ENCODE measurements around the gene FBXO46. TPM values are rescaled to one million over a fixed set of nuclear protein-coding genes. Genes with fewer than 3 reads are reported as not detected.
"Not testable (repeated sequence)": the region's sequence is repeated elsewhere in the genome, so short reads cannot be mapped to it uniquely, and the experiment has no call there.

Gene FBXO46
- total and polyA plus RNA-seq, 2 of the 4 experiments (the other 2 are of a cell fraction): 3.0 to 6.8 TPM

- H3K9ac ChIP-seq (ENCODE audit: low read depth, low read length); H4K91ac ChIP-seq (ENCODE audit: insufficient read depth, low read depth, low read length); H2AK9ac ChIP-seq (replicated peaks; ENCODE audit: low read depth, low read length, poor library complexity); H3K4me1 ChIP-seq (ENCODE audit: control insufficient read depth, insufficient read depth, low read length); H3K36me3 ChIP-seq (ENCODE audit: control insufficient read depth, insufficient read depth, low read length); H2BK20ac ChIP-seq (ENCODE audit: low read depth, low read length); H2BK15ac ChIP-seq (ENCODE audit: low read depth, low read length); H3K4me3 ChIP-seq (ENCODE audit: insufficient read depth, low read depth, low read length); H2AK5ac ChIP-seq (ENCODE audit: low read depth, low read length); dilution Hi-C loops (cut with HindIII; ENCODE audit: low sequenced_read_pairs, unreplicated experiment); H4K5ac ChIP-seq (ENCODE audit: low read depth, low read length); H4K20me1 ChIP-seq (ENCODE audit: insufficient read depth, low read length); H4K8ac ChIP-seq (ENCODE audit: low read depth in 2 of 2, low read length in 2 of 2); CTCF ChIA-PET; DNase-seq; H3K23ac ChIP-seq (ENCODE audit: low read depth, low read length); H2AFZ ChIP-seq (replicated peaks; ENCODE audit: low read length, poor library complexity); POLR2A ChIA-PET (ENCODE audit: unreplicated experiment); BruUV-seq (replicated peaks); H3K9me3 ChIP-seq (ENCODE audit: control insufficient read depth, insufficient read depth, low read length); H2BK5ac ChIP-seq (ENCODE audit: low read depth, low read length, poor library complexity, severe bottlenecking); H3K18ac ChIP-seq (ENCODE audit: low read depth, low read length); H3K9me1 ChIP-seq (ENCODE audit: insufficient read depth, low read length); H3K14ac ChIP-seq (replicated peaks; ENCODE audit: low read depth, low read length); H2BK120ac ChIP-seq (ENCODE audit: low read depth, low read length); H3K4ac ChIP-seq (ENCODE audit: low read depth, low read length); ATAC-seq (ENCODE audit: low read depth); in situ Hi-C loops (cut with MboI; ENCODE audit: low sequenced_read_pairs); H3K27me3 ChIP-seq (ENCODE audit: control insufficient read depth, insufficient read depth, low read length); H3K56ac ChIP-seq (ENCODE audit: extremely low read depth, insufficient read depth, low read length); H3K4me2 ChIP-seq (ENCODE audit: low read depth, low read length); H3K79me1 ChIP-seq (ENCODE audit: low read depth in 1 of 2, low read length in 2 of 2); H3K27ac ChIP-seq (ENCODE audit: insufficient read depth, low read length); intact Hi-C loops (cut with micrococcal nuclease): not testable (repeated sequence)
- WGBS, 2 experiments (ENCODE audit: extremely low coverage in 2 of 2, insufficient read length in 1 of 2): no CpG with 5 or more reads among the region's 10 CpGs
Observed at GRCh38 chr19:45751483-45751882, 20.8 kb upstream of the FBXO46 start.

Data from IMR-90 (cell line).